ENCODE data around the gene MOK.

Gene MOK

GRCh38 chr14:102319351-102320032 is 14.5 kb upstream of the MOK start, which contains the start of gene ZNF839:
TSS of gene ZNF839 (plus strand) at chr14:102319746. CDS start at chr14:102319766, 20 bp downstream.
- Histone ChIP-seq H3K27ac (ENCODE audit: low read length) (peak within 1 kb of the TSS; percentile 32; the same call in 1 of the 2 replicates), H3K27me3 (replicated peaks; ENCODE audit: insufficient read depth, low read length) (no peaks in the 10 kb centered on the region), H3K4me1 (ENCODE audit: low read length) (peaks cover 8% of the 10 kb centered on the region; the same call in 1 of the 2 replicates), H3K36me3 (replicated peaks; ENCODE audit: insufficient read depth, low read length) (no peaks in the 10 kb centered on the region), H3K4me2 (ENCODE audit: low read depth, low read length) (peak within 1 kb of the TSS; percentile 85), H3K9ac (ENCODE audit: low read length) (peak within 1 kb of the TSS; percentile 80), H3K9me2 (replicated peaks; ENCODE audit: insufficient read depth, low read length) (no peaks in the 10 kb centered on the region), H3K9me3 (replicated peaks; ENCODE audit: insufficient read depth, low read length) (no peaks in the 10 kb centered on the region), H4K20me1 (ENCODE audit: insufficient read depth, low read length) (no peaks in the 10 kb centered on the region), H2AFZ (ENCODE audit: low read length) (peak within 1 kb of the TSS; percentile 86), H3K4me3 (ENCODE audit: low read length) (peak within 1 kb of the TSS; percentile 76), H3F3A (ENCODE audit: insufficient read depth, low read length) (peaks cover 16% of the 10 kb centered on the region), H3K79me2 (ENCODE audit: low read length) (peaks cover 4% of the 10 kb centered on the region; the same call in 1 of the 2 replicates)
- TF ChIP-seq EZH2 (optimal IDR thresholded peaks at IDR 0.05; ENCODE audit: low read depth, low read length): no peak
- TF ChIP-seq CTCF (IDR thresholded peaks at IDR 0.05; ENCODE audit: low read length): no peak
- peak; percentile 86 for DNase-seq

- peaks cover 4% of the 10 kb centered on the region; the same call in 1 of the 2 replicates for H3K79me2 ChIP-seq (ENCODE audit: low read length)
- no peaks in the 10 kb centered on the region for H3K27me3 ChIP-seq (replicated peaks; ENCODE audit: insufficient read depth, low read length)
- peak overlapping the region; percentile 76; the same call in 1 of the 2 replicates for H3K4me2 ChIP-seq (ENCODE audit: low read depth, low read length)
- peaks cover 8% of the 10 kb centered on the region; the same call in 1 of the 2 replicates for H3K4me1 ChIP-seq (ENCODE audit: low read length)
- H3K9ac ChIP-seq (ENCODE audit: low read length): peak overlapping the region; percentile 68; the same call in 1 of the 2 replicates
- H3K9me3 ChIP-seq (replicated peaks; ENCODE audit: insufficient read depth, low read length): no peaks in the 10 kb centered on the region
- peak overlapping the region; percentile 69 for H3K4me3 ChIP-seq (ENCODE audit: low read length)
- H2AFZ ChIP-seq (ENCODE audit: low read length): peak overlapping the region; percentile 86
- DNase-seq: no peak
- H3K36me3 ChIP-seq (replicated peaks; ENCODE audit: insufficient read depth, low read length): no peaks in the 10 kb centered on the region
- H3K9me2 ChIP-seq (replicated peaks; ENCODE audit: insufficient read depth, low read length): no peaks in the 10 kb centered on the region
- peaks cover 16% of the 10 kb centered on the region for H3F3A ChIP-seq (ENCODE audit: insufficient read depth, low read length)
- H4K20me1 ChIP-seq (ENCODE audit: insufficient read depth, low read length): no peaks in the 10 kb centered on the region
- H3K27ac ChIP-seq (ENCODE audit: low read length): 0 out of 2 replicates have a peak overlapping the region, but pooled peaks have one; percentile 25
- TF ChIP-seq CTCF (IDR thresholded peaks at IDR 0.05; ENCODE audit: low read length) (no peak), EZH2phosphoT487 (IDR thresholded peaks at IDR 0.05; ENCODE audit: low read length) (no peak), EZH2 (optimal IDR thresholded peaks at IDR 0.05; ENCODE audit: low read depth, low read length) (no peak)
Observed at GRCh38 chr14:102318781-102319276, 13.9 kb upstream of the MOK start.

- H3K4me1 ChIP-seq (ENCODE audit: low read length): peaks cover 8% of the 10 kb centered on the region; the same call in 1 of the 2 replicates
- peak overlapping the region; percentile 84 for H3K27ac ChIP-seq (ENCODE audit: low read length)
- peak overlapping the region; percentile 73 for H3K4me2 ChIP-seq (ENCODE audit: low read depth, low read length)
- no peaks in the 10 kb centered on the region for H3K27me3 ChIP-seq (replicated peaks; ENCODE audit: insufficient read depth, low read length)
- H3K9me3 ChIP-seq (replicated peaks; ENCODE audit: insufficient read depth, low read length): no peaks in the 10 kb centered on the region
- H3K79me2 ChIP-seq (ENCODE audit: low read length): peaks cover 4% of the 10 kb centered on the region; the same call in 1 of the 2 replicates
- no peaks in the 10 kb centered on the region for H3K36me3 ChIP-seq (replicated peaks; ENCODE audit: insufficient read depth, low read length)
- H3K4me3 ChIP-seq (ENCODE audit: low read length): peak overlapping the region; percentile 65
- peaks cover 16% of the 10 kb centered on the region for H3F3A ChIP-seq (ENCODE audit: insufficient read depth, low read length)
- no peaks in the 10 kb centered on the region for H4K20me1 ChIP-seq (ENCODE audit: insufficient read depth, low read length)
- H2AFZ ChIP-seq (ENCODE audit: low read length): peak overlapping the region; percentile 73
- peak overlapping the region; percentile 75 for H3K9ac ChIP-seq (ENCODE audit: low read length)
- DNase-seq: peak; percentile 72
- TF ChIP-seq EZH2 (optimal IDR thresholded peaks at IDR 0.05; ENCODE audit: low read depth, low read length) (no peak), CTCF (IDR thresholded peaks at IDR 0.05; ENCODE audit: low read length) (peak; percentile 37)
- H3K9me2 ChIP-seq (replicated peaks; ENCODE audit: insufficient read depth, low read length): no peaks in the 10 kb centered on the region
Observed at GRCh38 chr14:102317564-102318248, 12.7 kb upstream of the MOK start.

Measured in MM.1S (cell line).